Stimulated activated CD4-positive, alpha-beta T cell treated with anti-CD3 and anti-CD28 coated beads, Interleukin-1b, Interleukin-23, amount 100 ng/mL, for 1 hour (primary cell): ENCODE results near the gene PRKCB.

ENCODE experiments used
- DNase-seq, 2 donors: peaks; one replicate each; pipeline ENCODE4 v3.0.0-alpha.2; 2020; ENCODE audit warnings: low read depth in 2 of 2

Gene PRKCB

DNA sequence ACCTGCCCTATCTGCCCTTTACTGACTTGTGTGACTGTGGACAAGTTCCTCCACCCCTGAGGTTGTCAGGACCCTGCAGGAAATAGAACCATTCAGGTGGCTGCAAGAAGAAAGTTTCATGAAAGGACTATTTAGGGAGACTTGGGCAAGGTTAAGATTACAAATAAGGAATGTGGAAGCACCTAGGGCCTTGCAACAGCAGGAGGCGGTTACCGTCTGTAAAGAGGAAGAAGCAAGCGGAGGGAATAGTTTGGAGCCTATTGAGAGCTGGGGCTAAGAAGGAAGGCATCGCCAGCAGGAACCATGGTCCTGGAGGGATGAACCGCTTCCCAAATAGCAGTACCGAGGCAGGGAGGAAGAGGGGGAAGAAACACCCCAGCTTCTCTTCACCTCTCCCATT is 132.4 kb downstream of the PRKCB start:
- DNase-seq = no peak

DNA sequence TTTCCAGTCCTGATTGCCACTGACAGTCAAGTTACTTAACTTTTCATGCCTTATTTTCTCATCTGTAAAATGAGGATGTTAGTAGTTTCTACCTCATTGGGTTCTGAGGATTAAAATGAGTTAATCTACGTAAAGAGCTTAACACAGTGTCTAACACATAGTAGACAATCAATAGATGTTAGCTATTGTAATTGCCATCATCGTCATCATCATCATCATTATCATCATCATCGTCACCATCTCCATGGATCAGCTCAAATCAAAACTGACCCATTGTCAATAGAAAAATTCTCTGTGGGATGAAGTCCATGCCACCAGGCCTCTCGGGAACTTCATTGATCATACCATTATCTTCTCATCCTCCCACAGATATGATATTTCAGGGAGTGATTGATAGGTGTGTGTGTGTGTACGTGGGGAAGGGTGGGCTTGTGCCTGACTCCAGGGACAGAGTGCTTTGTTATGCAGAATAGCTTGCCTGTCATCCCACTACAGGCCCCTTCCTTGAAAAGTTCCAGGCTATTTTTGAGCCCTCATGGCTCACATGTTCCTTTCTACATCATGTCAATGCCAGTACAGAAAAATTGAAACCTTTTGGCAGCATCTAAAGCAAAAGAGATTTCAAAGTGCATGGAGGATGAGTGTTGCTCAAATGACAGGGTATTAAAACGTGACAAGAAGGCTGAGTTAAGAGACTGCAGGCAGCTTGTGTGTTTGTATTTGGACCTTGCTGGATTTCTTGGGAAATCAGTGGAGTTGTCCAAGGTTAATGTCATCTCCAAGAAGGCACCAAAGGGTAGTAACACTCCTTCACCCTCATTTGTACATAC is 133.9 kb downstream of the PRKCB start:
- DNase-seq = no peak

DNA sequence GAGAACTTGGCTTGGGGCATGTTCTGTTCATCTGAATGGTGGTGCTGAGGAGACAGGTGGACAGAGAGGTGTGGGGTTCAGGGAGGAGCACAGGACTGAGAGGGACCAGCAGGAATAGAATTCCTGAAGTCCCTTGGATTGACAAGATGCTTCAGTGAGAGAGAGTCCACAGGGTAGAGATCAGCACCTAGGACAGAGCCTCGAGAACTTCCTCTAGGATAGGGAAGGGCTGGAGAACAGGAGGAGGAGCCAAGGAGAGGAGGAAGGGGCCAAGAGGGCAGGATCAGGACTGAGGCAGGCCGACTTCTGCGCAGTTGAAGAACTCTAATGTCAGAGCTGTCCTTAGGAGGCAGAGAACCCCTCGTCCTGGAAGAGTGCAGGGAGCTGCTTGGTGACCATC is 138.4 kb downstream of the PRKCB start:
- DNase-seq = no peak

GRCh38 chr16:23975293-23975692 is 139.5 kb downstream of the PRKCB start:
- no peak for DNase-seq

GRCh38 chr16:23976091-23976490 is 140.3 kb downstream of the PRKCB start:
- DNase-seq = no peak

DNA sequence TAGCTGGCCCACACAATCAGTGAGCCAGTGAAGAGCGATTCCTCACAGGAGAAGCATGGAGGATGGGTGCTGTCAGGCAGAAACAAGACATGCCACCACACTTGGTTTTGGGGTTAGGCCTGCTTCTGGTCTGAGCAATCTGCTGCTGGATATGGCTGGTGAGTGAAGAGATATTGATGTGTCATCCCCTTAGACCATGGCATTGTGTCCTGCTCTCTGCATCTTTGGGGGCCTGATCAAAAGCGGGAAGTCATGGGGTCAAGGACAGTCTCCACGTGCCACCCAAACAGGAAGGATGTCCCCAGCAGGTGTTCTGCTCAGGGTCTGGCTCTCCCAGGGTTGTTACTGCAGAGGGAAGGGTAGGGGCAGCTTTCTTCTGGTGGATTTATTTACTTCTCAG is 140.7 kb downstream of the PRKCB start:
- no peak for DNase-seq

GRCh38 chr16:23979441-23979840 is 143.7 kb downstream of the PRKCB start:
- no peak for DNase-seq

GRCh38 chr16:23979982-23980381 is 144.2 kb downstream of the PRKCB start:
- DNase-seq = no peak

DNA sequence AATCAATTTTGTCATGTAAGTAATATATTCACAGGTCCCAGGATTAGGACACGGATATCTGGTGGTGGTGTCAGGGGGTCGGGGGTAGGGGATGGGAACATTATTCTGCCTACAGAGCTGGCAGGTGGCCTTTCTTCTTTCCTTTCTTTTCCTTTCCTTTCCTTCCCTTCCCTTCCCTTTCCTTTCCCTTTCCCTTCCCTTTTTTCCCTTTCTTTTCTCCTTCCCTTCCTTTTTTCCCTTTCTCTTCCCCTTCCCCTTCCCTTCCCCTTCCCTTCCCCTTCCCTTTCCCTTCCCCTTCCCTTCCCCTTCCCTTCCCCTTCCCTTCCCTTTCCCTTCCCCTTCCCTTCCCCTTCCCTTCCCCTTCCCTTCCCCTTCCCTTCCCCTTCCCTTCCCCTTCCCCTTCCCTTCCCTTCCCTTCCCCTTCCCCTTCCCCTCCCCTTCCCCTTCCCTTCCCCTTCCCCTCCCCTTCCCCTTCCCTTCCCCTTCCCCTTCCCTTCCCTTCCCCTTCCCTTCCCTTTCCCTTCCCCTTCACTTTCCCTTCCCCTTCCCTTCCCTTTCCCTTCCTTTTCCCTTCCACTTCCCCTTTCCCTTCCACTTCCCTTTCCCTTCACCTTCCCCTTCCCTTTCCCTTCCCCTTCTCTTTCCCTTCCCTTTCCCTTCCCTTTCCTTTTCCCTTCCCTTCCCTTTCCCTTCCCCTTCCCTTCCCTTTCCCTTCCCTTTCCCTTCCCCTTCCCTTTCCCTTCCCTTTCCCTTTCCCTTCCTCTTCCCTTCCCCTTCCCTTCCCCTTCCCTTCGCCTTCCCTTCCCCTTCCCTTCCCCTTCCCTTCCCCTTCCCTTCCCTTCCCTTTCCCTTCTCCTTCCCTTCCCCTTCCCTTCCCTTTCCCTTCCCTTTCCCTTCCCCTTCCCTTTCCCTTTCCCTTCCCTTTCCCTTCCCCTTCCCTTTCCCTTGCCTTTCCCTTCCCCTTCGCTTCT is 145.9 kb downstream of the PRKCB start:
- no peak for DNase-seq

DNA sequence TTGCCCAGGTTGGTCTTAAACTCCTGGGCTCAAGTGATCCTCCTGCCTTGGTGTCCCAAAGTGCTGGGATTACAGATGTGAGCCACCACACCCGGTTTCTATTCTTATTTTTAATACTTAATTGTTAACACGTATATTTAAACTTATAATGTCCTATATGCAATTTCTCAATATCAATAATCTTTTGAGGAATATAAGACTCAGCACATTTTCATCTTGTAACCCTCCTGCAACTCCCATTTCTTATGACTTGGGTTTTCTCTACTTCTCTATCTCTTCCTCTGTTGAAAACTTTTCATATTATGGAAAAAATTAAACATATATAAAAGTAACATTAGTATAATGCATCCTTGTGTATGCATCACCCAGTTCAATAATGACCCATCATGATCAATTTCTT is 150.7 kb downstream of the PRKCB start:
- no peak for DNase-seq

DNA sequence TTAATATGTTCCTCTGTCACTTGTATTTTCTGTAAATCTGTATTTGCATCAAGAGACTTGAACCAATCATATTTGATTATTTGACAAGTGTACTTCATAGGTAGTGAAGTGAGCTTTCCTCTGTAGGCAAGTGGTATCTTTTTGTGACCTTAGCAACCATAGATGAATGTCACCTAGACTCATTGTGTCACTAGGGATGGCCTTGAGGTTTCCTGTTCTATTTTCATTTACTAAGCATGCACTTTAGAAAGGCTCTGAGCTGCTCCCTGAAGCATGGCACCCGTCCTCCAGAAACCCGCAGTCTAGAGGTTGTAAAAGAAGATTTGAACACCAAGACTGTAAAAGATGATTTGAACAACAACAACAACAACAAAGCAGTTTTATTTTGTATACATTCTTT is 151.7 kb downstream of the PRKCB start:
- no peak for DNase-seq

DNA sequence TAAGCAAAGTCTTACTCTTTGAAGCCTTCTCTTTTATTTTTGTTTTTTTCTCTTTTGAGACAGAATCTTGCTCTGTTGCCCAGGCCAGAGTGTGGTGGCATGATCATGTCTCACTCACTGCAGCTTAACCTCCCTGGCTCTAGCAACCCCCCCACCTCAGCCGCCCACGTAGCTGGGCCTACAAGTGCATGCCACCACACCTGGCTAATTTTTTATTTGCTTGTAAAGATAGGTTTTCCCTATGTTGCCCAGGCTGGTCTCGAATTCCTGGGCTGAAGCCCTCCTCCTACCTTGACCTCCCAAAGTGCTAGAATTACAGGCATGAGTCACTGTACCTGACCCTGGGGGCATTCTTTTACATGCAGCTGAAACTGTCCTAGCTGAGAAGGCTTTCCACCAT is 154.7 kb downstream of the PRKCB start:
- no peak for DNase-seq

GRCh38 chr16:23991066-23991465 is 155.3 kb downstream of the PRKCB start:
- no peak for DNase-seq

DNA sequence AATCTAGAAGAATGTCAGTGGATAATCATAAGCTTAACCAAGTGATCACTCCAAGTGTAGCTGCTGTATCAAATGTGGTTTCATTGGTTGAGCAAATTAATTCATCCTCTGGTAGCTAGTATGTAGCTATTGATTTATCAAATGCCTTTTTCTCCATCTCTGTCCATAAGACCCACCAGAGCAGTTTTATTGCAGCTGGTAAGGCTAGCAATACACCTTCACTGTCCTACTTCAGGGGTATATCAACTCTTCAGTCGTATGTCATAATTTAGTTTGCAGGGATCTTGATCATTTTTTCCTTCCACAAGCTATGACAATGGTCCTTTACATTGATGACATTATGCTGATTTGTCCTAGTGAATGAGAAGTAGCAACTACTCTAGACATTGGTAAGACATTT is 158.8 kb downstream of the PRKCB start:
- DNase-seq = no peak

- DNase-seq = no peak
Observed at GRCh38 chr16:23996258-23996955, 160.6 kb downstream of the PRKCB start.

GRCh38 chr16:23998771-23999170 is 163.0 kb downstream of the PRKCB start:
- DNase-seq = no peak

GRCh38 chr16:23999663-24000062 is 163.9 kb downstream of the PRKCB start:
- peak in 1 of 2 donors; percentile 19 for DNase-seq

- no peak for DNase-seq
Observed at GRCh38 chr16:24001710-24002109, 165.9 kb downstream of the PRKCB start.

- no peak for DNase-seq
Observed at GRCh38 chr16:24002619-24003018, 166.8 kb downstream of the PRKCB start.

GRCh38 chr16:24005577-24005976 is 169.8 kb downstream of the PRKCB start:
- DNase-seq = no peak

- no peak for DNase-seq
Observed at GRCh38 chr16:24007391-24007790, 171.6 kb downstream of the PRKCB start.

DNA sequence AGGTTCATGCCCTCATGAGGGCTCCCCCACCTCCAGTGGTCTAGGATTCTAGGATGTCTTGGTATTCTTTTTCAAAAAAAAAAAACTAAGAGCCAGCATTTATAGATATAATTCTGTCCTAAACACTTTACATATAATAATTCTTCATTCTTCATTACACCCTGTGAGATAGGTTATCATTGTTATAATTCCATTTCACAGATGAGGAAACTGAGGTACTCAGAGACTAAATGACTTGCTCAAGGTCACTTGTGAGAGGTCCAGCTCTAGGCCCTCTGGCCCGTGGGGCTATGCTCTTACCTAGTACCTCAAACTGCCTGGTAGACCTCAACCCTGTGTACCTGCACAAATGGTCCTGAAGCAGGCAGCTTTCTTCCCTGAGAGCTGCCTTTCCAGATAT is 172.2 kb downstream of the PRKCB start:
- no peak for DNase-seq
